ENCODE measurements around the gene ACTRT2. TPM values are rescaled to one million over a fixed set of nuclear protein-coding genes. Genes with fewer than 3 reads are reported as not detected.

ACTRT2 gene
- total RNA-seq, 1 experiment from 2014 or later = not detected

GRCh38 chr1:3028531-3029282, 7.4 kb downstream of the ACTRT2 start:
- peak; percentile 5 for DNase-seq
- no peaks in the 10 kb centered on the region for H3K23me2 ChIP-seq (ENCODE audit: insufficient read length, low read depth, low read length, poor library complexity, severe bottlenecking)
- peaks cover 0 to 20% of the 10 kb centered on the region in 2 experiments; a peak in 2 of 5 replicates for H3K9me3 Mint-ChIP-seq

More at GRCh38 chr1:3028531-3029282, 7.4 kb downstream of the ACTRT2 start:
- no peak overlapping the region for H4K5ac ChIP-seq (ENCODE audit: insufficient read length, low read depth, low read length)
- no peak for TF ChIP-seq CTCF (conservative IDR thresholded peaks at IDR 0.05)
- H4K20me1 ChIP-seq (ENCODE audit: control insufficient read depth, insufficient read depth, insufficient read length) = no peaks in the 10 kb centered on the region
- no peak overlapping the region for H2BK5ac ChIP-seq (ENCODE audit: insufficient read length, low read length)
- H3K23ac ChIP-seq (ENCODE audit: insufficient read length, low read depth, low read length) = no peak overlapping the region
- H3K4ac ChIP-seq (ENCODE audit: low read depth, low read length) = no peak overlapping the region
- H3K27ac ChIP-seq (ENCODE audit: insufficient read length, low read depth, low read length) = no peak overlapping the region
- WGBS (ENCODE audit: extremely low coverage, insufficient read length, low lambda C conversion rate) = no CpG with 5 or more reads among the region's 32 CpGs
- H2BK15ac ChIP-seq (ENCODE audit: low read depth, low read length) = no peak overlapping the region
- no peak overlapping the region for H4K91ac ChIP-seq (ENCODE audit: insufficient read length, low read depth, low read length)
- Mint-ChIP-seq H3K27me3 (ENCODE audit: low read depth) (no peaks in the 10 kb centered on the region; the same call in 1 of the 2 replicates), H3K27ac (no peak overlapping the region), H3K4me1 (no peaks in the 10 kb centered on the region), H3K36me3 (ENCODE audit: insufficient read depth in 1 of 3, low read depth in 3 of 3) (peaks cover 0 to 12% (median 0%) of the 10 kb centered on the region in 3 experiments; a peak in 2 of 7 replicates), H3K4me3 (no peak overlapping the region)
- no peak overlapping the region for H2BK120ac ChIP-seq (ENCODE audit: low read depth, low read length, poor library complexity, severe bottlenecking)
- H3K56ac ChIP-seq (ENCODE audit: insufficient read length, low read depth, low read length) = no peak overlapping the region
- H3K4me2 ChIP-seq (ENCODE audit: insufficient read depth, insufficient read length, low read length) = no peak overlapping the region
- no peak overlapping the region for H4K8ac ChIP-seq (replicated peaks; ENCODE audit: insufficient read length, low read depth, low read length)
- no peaks in the 10 kb centered on the region for H3K4me1 ChIP-seq (ENCODE audit: insufficient read depth, low read length)
- no peak overlapping the region for H2AFZ ChIP-seq (ENCODE audit: low read length)
- no peak overlapping the region for H2BK20ac ChIP-seq (ENCODE audit: low read depth, low read length, poor library complexity, severe bottlenecking)
- H3K9ac ChIP-seq (ENCODE audit: extremely low read depth, insufficient read length, low read length) = no peak overlapping the region
- no peak overlapping the region for H2BK12ac ChIP-seq (ENCODE audit: insufficient read length, low read depth, low read length)
- no peak overlapping the region for H3T11ph ChIP-seq (ENCODE audit: low read length)
- no peaks in the 10 kb centered on the region for H3K27me3 ChIP-seq (ENCODE audit: insufficient read depth, low read length)
- H3K9me3 ChIP-seq (ENCODE audit: control insufficient read depth, low read depth, low read length) = peaks cover 19% of the 10 kb centered on the region
- no peaks in the 10 kb centered on the region for H3K79me2 ChIP-seq (ENCODE audit: insufficient read depth, low read length)
- H3K79me1 ChIP-seq (ENCODE audit: insufficient read depth, low read depth, low read length, poor library complexity, severe bottlenecking) = no peaks in the 10 kb centered on the region
- H3K14ac ChIP-seq (ENCODE audit: insufficient read depth, low read length) = no peak overlapping the region
- no peak overlapping the region for H3K18ac ChIP-seq (ENCODE audit: insufficient read length, low read depth, low read length)
- H2AK5ac ChIP-seq (ENCODE audit: insufficient read length, low read length) = no peak overlapping the region
